ENCODE measurements around the gene CD44. TPM values are rescaled to one million over a fixed set of nuclear protein-coding genes. Genes with fewer than 3 reads are reported as not detected.

The CD44 gene
- polyA plus RNA-seq (2012; rRNA removed) = 457 and 550 TPM in 2 replicates
- 360 and 443 TPM in 2 replicates for polyA plus RNA-seq (2012; cell fraction: cytosol; rRNA removed)
- 271 and 426 TPM in 2 replicates for polyA plus RNA-seq (2012; cell fraction: nucleus; rRNA removed)

- ChIA-PET POLR2A (interaction anchor here (0.7 kb wide), 1 partner anchor 19 kb away, joined by 3 read pairs; no protein-coding TSS in a partner anchor), CTCF (interaction anchor here (1.0 to 2.1 kb wide), 6 partner anchors 10 to 253 kb away, joined by 3 to 5 read pairs (median 4); no protein-coding TSS in a partner anchor)
- Histone ChIP-seq H2AFZ (ENCODE audit: low read depth) (peak within 1 kb of the TSS; percentile 80; the same call in 1 of the 2 replicates), H4K20me1 (ENCODE audit: insufficient read depth) (peaks cover 31% of the 10 kb centered on the region), H3K4me1 (ENCODE audit: control insufficient read depth in 1 of 2, insufficient read depth in 2 of 2, low read depth in 1 of 2, low read length in 1 of 2) (peaks cover 17 to 24% of the 10 kb centered on the region in 2 experiments), H3K36me3 (replicated peaks in 1 of 2; ENCODE audit: control insufficient read depth in 1 of 2, insufficient read depth in 2 of 2, low read length in 1 of 2) (peaks cover 0 to 11% of the 10 kb centered on the region in 2 experiments), H3K9ac (peak within 1 kb of the TSS; percentile 99), H3K4me3 (ENCODE audit: low read depth in 2 of 2, low read length in 1 of 2) (peak within 1 kb of the TSS; percentile 71 to 95), H3K27me3 (ENCODE audit: insufficient read depth) (no peaks in the 10 kb centered on the region), H3K79me2 (ENCODE audit: insufficient read depth) (peaks cover 59% of the 10 kb centered on the region), H3K4me2 (peak within 1 kb of the TSS; percentile 88), H3F3A (replicated peaks; ENCODE audit: insufficient read depth) (peaks cover 39% of the 10 kb centered on the region), H3K9me2 (no peaks in the 10 kb centered on the region), H3K9me3 (no peaks in the 10 kb centered on the region), H3K27ac (ENCODE audit: low read depth in 2 of 2, low read length in 1 of 2) (peak within 1 kb of the TSS in 1 of 2 experiments; percentile 80; a peak in 3 of 4 replicates)
- WGBS (ENCODE audit: low lambda C conversion rate) = 2% methylated on average over 27 of the region's 55 CpGs
- peak; percentile 74 for DNase-seq
- TF ChIP-seq RXRA (IDR thresholded peaks at IDR 0.05; ENCODE audit: borderline replicate concordance, low read depth) = 0 out of 2 replicates have a peak, but pooled peaks have one; percentile 38
- no peak for TF ChIP-seq CTCF (IDR thresholded peaks at IDR 0.05)
- no peak for TF ChIP-seq MEF2A (IDR thresholded peaks at IDR 0.05; ENCODE audit: borderline replicate concordance, low read depth)
- TF ChIP-seq YY1 (IDR thresholded peaks at IDR 0.05; ENCODE audit: low read depth) = 0 out of 2 replicates have a peak, but pooled peaks have one; percentile 54
- TF ChIP-seq RAD21 (IDR thresholded peaks at IDR 0.05; ENCODE audit: low read length) = no peak
- TF ChIP-seq SMC3 (IDR thresholded peaks at IDR 0.05; ENCODE audit: low read depth, low read length) = peak; percentile 10; the same call in 1 of the 2 replicates
- TF ChIP-seq EZH2phosphoT487 (IDR thresholded peaks at IDR 0.05; ENCODE audit: borderline replicate concordance, low read depth) = no peak
- no peak for TF ChIP-seq GATA2 (CRISPR knock-in tag; IDR thresholded peaks at IDR 0.05)
- TF ChIP-seq TEAD4 (IDR thresholded peaks at IDR 0.05; ENCODE audit: borderline replicate concordance, insufficient read depth) = peak; percentile 51; the same call in 1 of the 2 replicates
- TF ChIP-seq REST (IDR thresholded peaks at IDR 0.05; ENCODE audit: low read depth, low read length) = 0 out of 2 replicates have a peak, but pooled peaks have one; percentile 51
- TF ChIP-seq FOSL2 (IDR thresholded peaks at IDR 0.05; ENCODE audit: borderline replicate concordance, low read depth) = peak; percentile 38; the same call in 1 of the 2 replicates
- peak; percentile 48; the same call in 1 of the 2 replicates for TF ChIP-seq FOXM1 (IDR thresholded peaks at IDR 0.05; ENCODE audit: low read depth)
- TF ChIP-seq GABPA (IDR thresholded peaks at IDR 0.05; ENCODE audit: low read depth) = no peak
- no peak for TF ChIP-seq RFX5 (IDR thresholded peaks at IDR 0.05; ENCODE audit: low read length)
- TF ChIP-seq USF2 (IDR thresholded peaks at IDR 0.05; ENCODE audit: borderline replicate concordance, low read depth, low read length) = no peak
- TF ChIP-seq POLR2AphosphoS5 (IDR thresholded peaks at IDR 0.05; ENCODE audit: low read depth, low read length) = peak; percentile 96
- TF ChIP-seq MAX (IDR thresholded peaks at IDR 0.05; ENCODE audit: low read depth) = peak; percentile 47
- peak; percentile 96 for TF ChIP-seq TAF1 (IDR thresholded peaks at IDR 0.05; ENCODE audit: borderline replicate concordance, low read depth, low read length)
- peak; percentile 29 for TF ChIP-seq PBX3 (IDR thresholded peaks at IDR 0.05)
- TF ChIP-seq NFIC (IDR thresholded peaks at IDR 0.05; ENCODE audit: borderline replicate concordance) = peak; percentile 62
- TF ChIP-seq MXI1 (IDR thresholded peaks at IDR 0.05; ENCODE audit: low read depth, low read length) = peak; percentile 47; the same call in 1 of the 2 replicates
- TF ChIP-seq FOXJ3 (CRISPR knock-in tag; IDR thresholded peaks at IDR 0.05) = no peak
- no peak for TF ChIP-seq NRF1 (IDR thresholded peaks at IDR 0.05; ENCODE audit: low read depth, low read length)
These were observed at the start of gene CD44 for GRCh38 chr11:35138943-35139721. TSS of gene CD44 (plus strand) at chr11:35139171. CDS start at chr11:35139304, 133 bp downstream.
